Ishikawa (cell line): ENCODE measurements around the gene KIAA1755.

Experiments used
- CREB1 ChIP-seq: IDR thresholded peaks from 2 replicates; pipeline ENCODE4 v1.6.1; 2012; ENCODE audit warnings: low read depth
- EP300 ChIP-seq: IDR thresholded peaks from 2 replicates; pipeline ENCODE4 v1.6.1; 2012; ENCODE audit warnings: borderline replicate concordance
- MAX ChIP-seq: IDR thresholded peaks from 2 replicates; pipeline ENCODE4 v1.6.1; 2012
- REST ChIP-seq: IDR thresholded peaks from 2 replicates; pipeline ENCODE4 v1.6.1; 2012; ENCODE audit warnings: low read depth, mild to moderate bottlenecking
- TAF1 ChIP-seq: IDR thresholded peaks from 2 replicates; pipeline ENCODE4 v1.6.1; 2012; ENCODE audit warnings: low read depth, mild to moderate bottlenecking
- TCF12 ChIP-seq: IDR thresholded peaks from 2 replicates; pipeline ENCODE4 v1.6.1; 2012; ENCODE audit warnings: low read depth
- TEAD4 ChIP-seq: IDR thresholded peaks from 2 replicates; pipeline ENCODE4 v1.6.1; 2012
- YY1 ChIP-seq: IDR thresholded peaks from 2 replicates; pipeline ENCODE4 v1.6.1; 2012; ENCODE audit warnings: low read depth
- ZBTB7A ChIP-seq: IDR thresholded peaks from 2 replicates; pipeline ENCODE4 v1.6.1; 2012; ENCODE audit warnings: low read depth

- TF ChIP-seq CREB1 (no peak), TEAD4 (no peak), ZBTB7A (no peak), TAF1 (no peak), MAX (no peak), YY1 (no peak), EP300 (no peak), REST (no peak), TCF12 (no peak)
Measured at GRCh38 chr20:38300438-38300837, 39.9 kb upstream of the KIAA1755 start.
